IMR-90 (cell line): ENCODE measurements around the gene VEPH1. TPM values are rescaled to one million over a fixed set of nuclear protein-coding genes. Genes with fewer than 3 reads are reported as not detected.

ENCODE experiments used
- ATAC-seq: fragments of 200-7000 bp; cut with Tn5 transposase; 2 replicates; pipeline ENCODE4 v1.9.1; 2020; ENCODE audit warnings: low read depth, mild to moderate bottlenecking, moderate library complexity
- BruUV-seq: library from RNA; stranded (reverse); fragments of 400-500 nt; replicated peaks from 2 replicates; lab custom pipeline; 2021; lab: Mats Ljungman, UMichigan
- CTCF ChIA-PET: fragments of 300-600 bp; formaldehyde crosslinking; extraction: SDS; loops from one replicate; lab custom pipeline; 2021; ENCODE audit warnings: antibody characterized with exemption; lab: Yijun Ruan, JAX
- POLR2A ChIA-PET: fragments of 300-600 bp; sonication (Branson Sonifier 250); formaldehyde crosslinking; loops from one replicate; lab custom pipeline; 2022; ENCODE audit warnings: antibody characterized with exemption; ENCODE audit not compliant: unreplicated experiment; lab: Charles Lee
- DNase-seq: peaks from one replicate; pipeline ENCODE4 v3.0.0; 2013
- H2AFZ ChIP-seq: replicated peaks from 2 replicates; pipeline ENCODE3; 2013; ENCODE audit warnings: low read length, mild to moderate bottlenecking; ENCODE audit not compliant: poor library complexity
- H2AK5ac ChIP-seq: 2 replicates; pipeline ENCODE4 v1.6.1; 2013; ENCODE audit warnings: low read depth, low read length, inconsistent platforms
- H2AK9ac ChIP-seq: replicated peaks from 2 replicates; pipeline ENCODE3; 2013; ENCODE audit warnings: mild to moderate bottlenecking, low read depth, low read length, moderate library complexity; ENCODE audit not compliant: poor library complexity
- H2BK120ac ChIP-seq: 2 replicates; pipeline ENCODE4 v1.6.1; 2013; ENCODE audit warnings: low read depth, low read length, inconsistent platforms
- H2BK15ac ChIP-seq: 3 replicates; pipeline ENCODE4 v1.6.1; 2013; ENCODE audit warnings: low read depth, low read length, inconsistent platforms
- H2BK20ac ChIP-seq: 2 replicates; pipeline ENCODE4 v1.6.1; 2013; ENCODE audit warnings: low read depth, mild to moderate bottlenecking, inconsistent platforms, low read length, moderate library complexity
- H2BK5ac ChIP-seq: 2 replicates; pipeline ENCODE4 v1.6.1; 2013; ENCODE audit warnings: mild to moderate bottlenecking, low read depth, low read length, inconsistent platforms; ENCODE audit not compliant: poor library complexity, severe bottlenecking
- H3K14ac ChIP-seq: replicated peaks from 2 replicates; pipeline ENCODE4 v1.6.1; 2013; ENCODE audit warnings: low read depth, low read length, inconsistent platforms
- H3K18ac ChIP-seq: 2 replicates; pipeline ENCODE4 v1.6.1; 2013; ENCODE audit warnings: low read depth, low read length, control low read depth
- H3K23ac ChIP-seq: 2 replicates; pipeline ENCODE4 v1.6.1; 2013; ENCODE audit warnings: low read depth, low read length, inconsistent platforms
- H3K27ac ChIP-seq: 2 replicates; pipeline ENCODE4 v1.5.1; 2013; ENCODE audit warnings: mild to moderate bottlenecking, control low read depth, low read length; ENCODE audit not compliant: insufficient read depth
- H3K27me3 ChIP-seq: 2 replicates; pipeline ENCODE4 v1.6.1; 2013; ENCODE audit warnings: low read length; ENCODE audit not compliant: control insufficient read depth, insufficient read depth
- H3K36me3 ChIP-seq: 2 replicates; pipeline ENCODE4 v1.6.1; 2013; ENCODE audit warnings: low read length, mixed read lengths; ENCODE audit not compliant: control insufficient read depth, insufficient read depth
- H3K4ac ChIP-seq: 2 replicates; pipeline ENCODE4 v1.6.1; 2013; ENCODE audit warnings: low read depth, low read length, inconsistent platforms
- H3K4me1 ChIP-seq: 2 replicates; pipeline ENCODE4 v1.6.1; 2013; ENCODE audit warnings: low read length, mixed read lengths; ENCODE audit not compliant: control insufficient read depth, insufficient read depth
- H3K4me2 ChIP-seq: 2 replicates; pipeline ENCODE4 v1.6.1; 2013; ENCODE audit warnings: low read depth, mild to moderate bottlenecking, control low read depth, low read length, moderate library complexity
- H3K4me3 ChIP-seq: 2 replicates; pipeline ENCODE4 v1.5.1; 2013; ENCODE audit warnings: low read depth, mild to moderate bottlenecking, control low read depth, low read length, moderate library complexity; ENCODE audit not compliant: insufficient read depth
- H3K56ac ChIP-seq: 2 replicates; pipeline ENCODE4 v1.6.1; 2013; ENCODE audit warnings: low read length, inconsistent platforms; ENCODE audit not compliant: insufficient read depth; ENCODE audit errors: extremely low read depth
- H3K79me1 ChIP-seq, 2 experiments: 2 replicates each; pipeline ENCODE4 v1.6.1; 2013; ENCODE audit warnings: low read length in 2 of 2, inconsistent platforms in 1 of 2, low read depth in 1 of 2
- H3K9ac ChIP-seq: 2 replicates; pipeline ENCODE4 v1.6.1; 2013; ENCODE audit warnings: low read depth, low read length, control low read depth
- H3K9me1 ChIP-seq: 2 replicates; pipeline ENCODE4 v1.6.1; 2013; ENCODE audit warnings: low read length, inconsistent platforms; ENCODE audit not compliant: insufficient read depth
- H3K9me3 ChIP-seq: 2 replicates; pipeline ENCODE4 v1.6.1; 2013; ENCODE audit warnings: low read length; ENCODE audit not compliant: control insufficient read depth, insufficient read depth
- H4K20me1 ChIP-seq: 2 replicates; pipeline ENCODE4 v1.6.1; 2013; ENCODE audit warnings: low read length, inconsistent platforms; ENCODE audit not compliant: insufficient read depth
- H4K5ac ChIP-seq: 2 replicates; pipeline ENCODE4 v1.6.1; 2013; ENCODE audit warnings: mild to moderate bottlenecking, low read depth, low read length, control low read depth
- H4K8ac ChIP-seq, 2 experiments: 2 replicates each; pipeline ENCODE4 v1.6.1; 2013; ENCODE audit warnings: low read depth in 2 of 2, low read length in 2 of 2, control low read depth in 1 of 2, inconsistent platforms in 1 of 2
- H4K91ac ChIP-seq: 2 replicates; pipeline ENCODE4 v1.6.1; 2013; ENCODE audit warnings: low read depth, low read length, inconsistent platforms; ENCODE audit not compliant: insufficient read depth
- BHLHE40 ChIP-seq: fragments of 150-350 bp; IDR thresholded peaks from 2 replicates; pipeline ENCODE4 v1.6.1; 2016; ENCODE audit warnings: mild to moderate bottlenecking, low read depth, low read length
- CEBPB ChIP-seq: IDR thresholded peaks from 2 replicates; pipeline ENCODE4 v1.6.1; 2012; ENCODE audit warnings: low read depth, low read length, improper control_type of control experiment
- CHD1 ChIP-seq: IDR thresholded peaks from 2 replicates; pipeline ENCODE4 v1.6.1; 2012; ENCODE audit warnings: low read depth, low read length, improper control_type of control experiment
- CTCF ChIP-seq: conservative IDR thresholded peaks from 2 replicates; pipeline ENCODE4 v1.5.1; 2012; ENCODE audit warnings: mild to moderate bottlenecking, low read depth, low read length, improper control_type of control experiment
- ELK1 ChIP-seq: fragments of 150-350 bp; IDR thresholded peaks from 2 replicates; pipeline ENCODE4 v1.6.1; 2016; ENCODE audit warnings: low read depth, mild to moderate bottlenecking, low read length, moderate library complexity, borderline replicate concordance
- FOS ChIP-seq: fragments of 150-350 bp; IDR thresholded peaks from 2 replicates; pipeline ENCODE4 v1.6.1; 2016; ENCODE audit warnings: low read depth, low read length
- MAFK ChIP-seq: IDR thresholded peaks from 2 replicates; pipeline ENCODE4 v1.6.1; 2012; ENCODE audit warnings: low read depth, low read length, improper control_type of control experiment
- MAZ ChIP-seq: IDR thresholded peaks from 2 replicates; pipeline ENCODE4 v1.6.1; 2012; ENCODE audit warnings: low read depth, mild to moderate bottlenecking, low read length, improper control_type of control experiment, moderate library complexity, borderline replicate concordance
- MXI1 ChIP-seq: IDR thresholded peaks from 2 replicates; pipeline ENCODE4 v1.6.1; 2012; ENCODE audit warnings: low read depth, mild to moderate bottlenecking, low read length, moderate library complexity, borderline replicate concordance
- NFE2L2 ChIP-seq: fragments of 150-350 bp; IDR thresholded peaks from 2 replicates; pipeline ENCODE4 v1.6.1; 2016; ENCODE audit warnings: low read depth, mild to moderate bottlenecking, low read length
- RAD21 ChIP-seq: IDR thresholded peaks from 2 replicates; pipeline ENCODE4 v1.6.1; 2012; ENCODE audit warnings: low read length, improper control_type of control experiment
- RFX5 ChIP-seq: IDR thresholded peaks from 2 replicates; pipeline ENCODE4 v1.8.0; 2012; ENCODE audit warnings: low read depth, mild to moderate bottlenecking, low read length, moderate library complexity
- SMC3 ChIP-seq: fragments of 150-350 bp; IDR thresholded peaks from 2 replicates; pipeline ENCODE4 v1.6.1; 2016; ENCODE audit warnings: low read depth, mild to moderate bottlenecking, antibody characterized with exemption, low read length, moderate library complexity
- USF2 ChIP-seq: fragments of 150-350 bp; IDR thresholded peaks from 2 replicates; pipeline ENCODE4 v1.6.1; 2017; ENCODE audit warnings: mild to moderate bottlenecking, antibody characterized with exemption, low read length, low read depth
- WGBS, 2 experiments: methylation state at CpG; one replicate each; pipeline versions ENCODE4 v1.1.5 to v1.1.7; 2013; ENCODE audit warnings: missing lambda C conversion rate in 2 of 2; ENCODE audit not compliant: insufficient read length in 1 of 2; ENCODE audit errors: extremely low coverage in 2 of 2; 5-methylcytosine and 5-hydroxymethylcytosine counted together
- dilution Hi-C: fragments of 300-500 bp; cut with HindIII; formaldehyde crosslinking; loops from one replicate; pipeline ENCODE4 v1.14.3; 2018; ENCODE audit warnings: low sequenced_read_pairs; ENCODE audit not compliant: unreplicated experiment
- in situ Hi-C: fragments of 300-500 bp; cut with MboI; formaldehyde crosslinking; loops from 3 replicates; pipeline ENCODE4 v1.14.3; 2019; ENCODE audit warnings: low sequenced_read_pairs, inconsistent platforms, mixed read lengths
- intact Hi-C: fragments of 100-400 bp; cut with micrococcal nuclease; formaldehyde crosslinking; loops from 2 replicates; pipeline ENCODE4 v1.10.0; 2022
- polyA plus RNA-seq, 3 experiments: library from polyadenylated mRNA; depleted of rRNA; stranded (reverse); fragments of >200 nt; gene quantifications; 2 replicates each; pipeline ENCODE4 v1.2.3, GENCODE V29; 2012; ENCODE audit warnings: low replicate concordance in 1 of 3
- total RNA-seq: library from RNA; depleted of rRNA; stranded (reverse); fragments of >200 nt; gene quantifications from 2 replicates; pipeline ENCODE4 v1.2.3, GENCODE V29; 2012

Gene VEPH1
- total and polyA plus RNA-seq, 2 of the 4 experiments (the other 2 are of a cell fraction): 30.5 to 130 TPM

GRCh38 chr3:157418104-157418503, 85.1 kb downstream of the VEPH1 start:
- BruUV-seq: no TSS peak
- no peak overlapping the region for H3K4me2 ChIP-seq
- CTCF ChIA-PET: no interaction called here

More at GRCh38 chr3:157418104-157418503, 85.1 kb downstream of the VEPH1 start:
- H3K79me1 ChIP-seq: peaks cover 0 to 12% of the 10 kb centered on the region in 2 experiments; a peak in 2 of 4 replicates
- no peaks in the 10 kb centered on the region for H4K20me1 ChIP-seq
- dilution Hi-C loops: no loop called here
- no peaks in the 10 kb centered on the region for H3K36me3 ChIP-seq
- H2BK5ac ChIP-seq: no peak overlapping the region
- WGBS, 2 experiments: no CpG with 5 or more reads among the region's 2 CpGs
- no peaks in the 10 kb centered on the region for H3K27me3 ChIP-seq
- DNase-seq (peak; percentile 39), ATAC-seq (no peak)
- H2BK15ac ChIP-seq: peak overlapping the region; percentile 21; the same call in 1 of the 3 replicates
- H4K5ac ChIP-seq: no peak overlapping the region
- H2AK5ac ChIP-seq: peak overlapping the region; percentile 29; the same call in 1 of the 2 replicates
- no peak overlapping the region for H3K4me3 ChIP-seq
- peak overlapping the region in 1 of 2 experiments; percentile 39; a peak in 1 of 4 replicates for H4K8ac ChIP-seq
- H3K9me1 ChIP-seq: peaks cover 11% of the 10 kb centered on the region
- TF ChIP-seq NFE2L2 (no peak), CHD1 (no peak), ELK1 (no peak), FOS (no peak), CTCF (no peak), CEBPB (no peak), MAZ (no peak), MAFK (no peak), RFX5 (no peak), RAD21 (no peak), SMC3 (no peak), BHLHE40 (no peak), USF2 (no peak), MXI1 (no peak)
- H3K23ac ChIP-seq: peak overlapping the region; percentile 32; the same call in 1 of the 2 replicates
- no peak overlapping the region for H2AFZ ChIP-seq
- H3K9me3 ChIP-seq: no peaks in the 10 kb centered on the region
- intact Hi-C loops: loop anchor here (5.0 kb wide), 1 partner anchor 46 kb away; no protein-coding TSS in a partner anchor
- no peak overlapping the region for H3K56ac ChIP-seq
- in situ Hi-C loops: no loop called here
- POLR2A ChIA-PET: no interaction called here
- H3K27ac ChIP-seq: no peak overlapping the region
- peaks cover under 1% of the 10 kb centered on the region; the same call in 1 of the 2 replicates for H3K4me1 ChIP-seq
- peak overlapping the region; percentile 48; the same call in 1 of the 2 replicates for H4K91ac ChIP-seq
- H3K18ac ChIP-seq: no peak overlapping the region
- H2BK120ac ChIP-seq: peak overlapping the region; percentile 71
- no peak overlapping the region for H2AK9ac ChIP-seq
- H3K4ac ChIP-seq: peak overlapping the region; percentile 63; the same call in 1 of the 2 replicates
- peak overlapping the region; percentile 64 for H2BK20ac ChIP-seq
- H3K9ac ChIP-seq: no peak overlapping the region
- H3K14ac ChIP-seq: peak overlapping the region; percentile 49; the same call in 1 of the 2 replicates
